Measurements from ENCODE around the gene UQCC2.

The UQCC2 gene

DNA sequence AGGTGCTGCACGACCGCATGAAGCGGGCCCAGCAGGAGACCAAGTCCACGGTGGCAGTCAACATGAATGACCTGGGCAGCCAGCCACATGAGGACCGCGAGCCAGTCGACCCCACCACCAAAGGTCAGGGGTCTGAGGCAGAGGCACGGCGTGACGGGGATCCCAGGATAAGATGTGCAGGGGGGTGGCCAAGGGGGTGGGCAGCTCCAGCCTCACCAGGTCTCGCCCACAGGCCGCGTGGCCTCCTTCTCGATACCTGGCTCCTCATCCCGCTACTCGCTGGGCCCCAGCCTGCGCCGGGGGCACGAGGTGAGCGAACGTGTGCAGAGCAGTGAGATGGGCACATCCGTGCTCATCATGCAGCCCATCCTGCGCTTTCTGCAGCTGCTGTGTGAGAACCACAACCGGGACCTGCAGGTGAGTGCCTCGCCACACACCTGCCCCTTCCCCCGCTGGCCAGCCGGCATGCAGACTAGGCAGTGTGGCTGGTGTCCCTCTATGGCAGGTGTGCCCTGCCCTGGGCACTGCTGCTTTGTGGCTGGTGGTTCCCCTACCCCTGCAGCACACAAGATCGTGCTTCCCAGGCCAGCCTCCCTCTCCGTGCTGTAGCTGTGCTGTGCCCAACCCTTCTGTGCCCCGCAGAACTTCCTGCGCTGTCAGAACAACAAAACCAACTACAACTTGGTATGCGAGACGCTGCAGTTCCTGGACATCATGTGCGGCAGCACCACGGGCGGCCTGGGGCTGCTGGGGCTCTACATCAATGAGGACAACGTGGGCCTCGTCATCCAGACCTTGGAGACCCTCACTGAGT, 25.9 kb downstream of the UQCC2 start:
- DNase-seq (ENCODE audit: low spot score in 2 of 2), result no peak
- no peak for ATAC-seq (replicated peaks; ENCODE audit: extremely low read depth, poor library complexity, severe bottlenecking)
- Mint-ChIP-seq H3K27me3 (no peaks in the 10 kb centered on the region), H3K36me3 (ENCODE audit: insufficient read depth) (peaks cover 36% of the 10 kb centered on the region), H3K4me3 (no peak overlapping the region), H3K27ac (ENCODE audit: low read depth) (peak overlapping the region; percentile 55), H3K4me1 (no peaks in the 10 kb centered on the region), H3K9me3 (no peaks in the 10 kb centered on the region)

DNA sequence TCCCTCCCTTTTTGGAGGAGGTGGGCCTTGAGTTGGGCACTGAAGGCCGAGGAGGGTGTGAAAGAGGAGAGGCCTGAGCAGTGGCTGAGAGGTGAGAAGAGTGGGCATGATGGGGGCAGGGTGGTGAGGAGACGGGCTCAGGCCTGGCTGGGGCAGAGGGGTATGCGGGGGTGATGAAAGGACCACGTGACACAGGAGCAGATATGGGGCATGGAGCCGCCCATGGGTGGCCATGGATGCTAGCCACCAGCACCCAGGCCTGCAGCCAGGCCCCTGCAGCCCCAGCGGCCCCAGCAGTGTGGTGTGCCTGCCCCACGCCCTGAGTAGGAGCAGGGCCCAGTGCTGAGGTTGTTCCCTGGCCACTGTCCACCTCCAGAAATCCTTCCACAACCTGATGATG, 26.5 kb downstream of the UQCC2 start:
- no peaks in the 10 kb centered on the region for H3K9me3 Mint-ChIP-seq
- no peaks in the 10 kb centered on the region for H3K4me1 Mint-ChIP-seq
- no peak for ATAC-seq (replicated peaks; ENCODE audit: extremely low read depth, poor library complexity, severe bottlenecking)
- H3K27me3 Mint-ChIP-seq, result no peaks in the 10 kb centered on the region
- peak overlapping the region; percentile 55 for H3K27ac Mint-ChIP-seq (ENCODE audit: low read depth)
- no peak overlapping the region for H3K4me3 Mint-ChIP-seq
- DNase-seq (ENCODE audit: low spot score in 2 of 2), result no peak
- H3K36me3 Mint-ChIP-seq (ENCODE audit: insufficient read depth), result peaks cover 40% of the 10 kb centered on the region

DNA sequence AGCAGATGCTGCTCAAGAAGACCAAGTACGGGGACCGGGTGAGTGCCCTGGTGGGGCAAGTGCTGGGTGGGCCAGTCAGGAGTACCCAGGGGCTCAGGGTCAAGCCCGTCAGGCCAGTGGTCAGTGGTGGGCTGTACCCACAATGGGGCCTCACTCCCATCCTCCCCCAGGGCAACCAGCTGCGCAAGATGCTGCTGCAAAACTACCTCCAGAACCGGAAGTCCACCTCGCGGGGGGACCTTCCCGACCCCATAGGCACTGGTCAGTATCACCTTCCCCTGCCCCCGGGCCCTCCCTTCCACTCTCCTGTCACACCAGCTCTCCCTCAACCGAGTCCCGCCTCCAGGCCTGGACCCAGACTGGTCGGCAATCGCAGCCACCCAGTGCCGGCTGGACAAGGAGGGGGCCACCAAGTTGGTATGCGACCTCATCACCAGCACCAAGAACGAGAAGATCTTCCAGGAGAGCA, 27.0 kb downstream of the UQCC2 start:
- peaks cover 38% of the 10 kb centered on the region for H3K36me3 Mint-ChIP-seq (ENCODE audit: insufficient read depth)
- no peaks in the 10 kb centered on the region for H3K27me3 Mint-ChIP-seq
- DNase-seq (ENCODE audit: low spot score in 2 of 2) (no peak), ATAC-seq (replicated peaks; ENCODE audit: extremely low read depth, poor library complexity, severe bottlenecking) (no peak)
- H3K9me3 Mint-ChIP-seq, result no peaks in the 10 kb centered on the region
- H3K4me3 Mint-ChIP-seq, result no peak overlapping the region
- peak overlapping the region; percentile 55 for H3K27ac Mint-ChIP-seq (ENCODE audit: low read depth)
- no peaks in the 10 kb centered on the region for H3K4me1 Mint-ChIP-seq

DNA sequence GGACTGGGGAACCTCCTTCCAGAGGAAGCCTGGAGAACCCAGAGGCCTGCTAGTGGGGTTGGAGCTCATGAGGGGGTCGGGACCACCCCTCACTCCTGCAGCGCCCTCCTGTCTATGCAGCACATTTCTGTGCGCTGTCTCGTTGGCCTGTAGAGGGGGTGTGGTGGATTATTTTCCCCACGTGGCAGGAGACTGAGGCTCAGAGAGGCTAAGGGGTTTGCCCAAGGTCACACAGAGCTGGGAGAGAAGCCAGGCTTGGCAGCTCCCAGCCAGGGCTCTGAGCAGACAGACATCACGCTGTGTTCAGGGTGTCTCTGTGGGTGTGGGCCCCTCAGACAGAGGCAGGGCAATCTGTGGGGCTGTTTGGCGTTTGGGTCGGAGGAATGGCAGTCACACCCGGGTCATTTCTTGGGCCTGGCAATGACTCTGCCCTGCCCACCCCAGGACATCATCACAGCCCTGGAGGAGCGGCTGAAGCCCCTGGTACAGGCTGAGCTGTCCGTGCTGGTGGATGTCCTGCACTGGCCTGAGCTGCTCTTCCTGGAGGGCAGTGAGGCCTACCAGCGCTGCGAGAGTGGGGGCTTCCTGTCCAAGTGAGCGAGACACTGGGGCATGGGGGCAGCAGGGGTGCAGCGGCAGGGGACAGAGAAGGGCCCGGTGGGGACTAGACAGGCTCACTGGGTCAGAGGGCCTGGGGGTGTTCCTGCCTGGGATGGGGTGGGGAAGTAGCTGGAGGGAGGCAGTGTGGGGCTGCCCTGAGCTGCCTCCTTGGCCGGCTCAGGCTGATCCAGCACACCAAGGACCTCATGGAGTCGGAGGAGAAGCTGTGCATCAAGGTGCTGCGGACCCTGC, 27.7 kb downstream of the UQCC2 start:
- no peaks in the 10 kb centered on the region for H3K4me1 Mint-ChIP-seq
- no peak overlapping the region for H3K4me3 Mint-ChIP-seq
- DNase-seq (ENCODE audit: low spot score in 2 of 2) (no peak), ATAC-seq (replicated peaks; ENCODE audit: extremely low read depth, poor library complexity, severe bottlenecking) (no peak)
- H3K27ac Mint-ChIP-seq (ENCODE audit: low read depth), result peak overlapping the region; percentile 46
- no peaks in the 10 kb centered on the region for H3K9me3 Mint-ChIP-seq
- H3K27me3 Mint-ChIP-seq, result no peaks in the 10 kb centered on the region
- H3K36me3 Mint-ChIP-seq (ENCODE audit: insufficient read depth), result peaks cover 40% of the 10 kb centered on the region

DNA sequence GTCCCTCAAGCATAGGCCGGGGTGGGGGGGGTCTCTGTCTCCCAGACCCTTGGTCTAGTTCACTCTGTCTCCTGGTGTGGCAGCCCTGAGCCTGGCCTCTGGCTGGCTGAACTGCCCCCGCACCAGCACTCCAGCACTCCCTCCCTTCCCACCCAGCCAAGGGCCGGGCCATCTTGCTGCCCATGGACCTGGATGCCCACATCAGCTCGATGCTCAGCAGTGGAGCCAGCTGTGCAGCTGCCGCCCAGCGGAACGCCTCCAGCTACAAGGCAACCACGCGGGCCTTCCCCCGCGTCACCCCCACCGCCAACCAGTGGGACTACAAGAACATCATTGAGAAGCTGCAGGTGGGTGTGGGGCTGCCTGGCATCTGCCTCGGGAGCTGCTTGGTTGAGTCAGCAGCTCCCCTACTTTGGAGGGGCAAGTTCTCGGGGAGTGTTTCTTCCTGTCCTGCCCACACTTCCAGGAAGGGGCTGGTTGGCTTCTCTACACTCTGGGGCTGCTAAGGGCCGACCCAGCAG, 28.4 kb downstream of the UQCC2 start:
- Mint-ChIP-seq H3K9me3 (no peaks in the 10 kb centered on the region), H3K4me1 (no peaks in the 10 kb centered on the region), H3K4me3 (no peak overlapping the region), H3K36me3 (ENCODE audit: insufficient read depth) (peaks cover 46% of the 10 kb centered on the region), H3K27ac (ENCODE audit: low read depth) (peak overlapping the region; percentile 46), H3K27me3 (no peaks in the 10 kb centered on the region)
- ATAC-seq (replicated peaks; ENCODE audit: extremely low read depth, poor library complexity, severe bottlenecking) (peak; percentile 32), DNase-seq (ENCODE audit: low spot score in 2 of 2) (no peak)

DNA sequence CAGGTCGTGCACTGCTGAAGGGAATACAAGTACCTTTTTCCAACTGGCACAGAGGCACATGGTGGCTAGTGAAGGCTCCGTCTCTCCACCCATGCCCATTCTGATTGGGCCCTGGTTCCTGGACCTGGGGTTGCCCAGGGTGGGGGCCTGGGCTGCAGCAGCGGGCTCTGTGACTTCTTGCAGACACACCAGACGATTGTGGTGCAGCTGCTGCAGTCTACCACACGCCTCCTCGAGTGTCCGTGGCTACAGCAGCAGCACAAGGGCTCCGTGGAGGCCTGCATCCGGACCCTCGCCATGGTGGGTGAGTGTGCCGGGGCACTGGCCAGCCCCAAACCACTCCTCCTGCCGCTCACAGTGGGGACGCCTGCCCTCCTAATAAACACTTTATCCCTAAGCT, 29.2 kb downstream of the UQCC2 start:
- Mint-ChIP-seq H3K27ac (ENCODE audit: low read depth) (no peak overlapping the region), H3K4me3 (no peak overlapping the region), H3K36me3 (ENCODE audit: insufficient read depth) (peaks cover 46% of the 10 kb centered on the region), H3K9me3 (no peaks in the 10 kb centered on the region), H3K27me3 (no peaks in the 10 kb centered on the region), H3K4me1 (no peaks in the 10 kb centered on the region)
- ATAC-seq (replicated peaks; ENCODE audit: extremely low read depth, poor library complexity, severe bottlenecking) (no peak), DNase-seq (ENCODE audit: low spot score in 2 of 2) (no peak)

DNA sequence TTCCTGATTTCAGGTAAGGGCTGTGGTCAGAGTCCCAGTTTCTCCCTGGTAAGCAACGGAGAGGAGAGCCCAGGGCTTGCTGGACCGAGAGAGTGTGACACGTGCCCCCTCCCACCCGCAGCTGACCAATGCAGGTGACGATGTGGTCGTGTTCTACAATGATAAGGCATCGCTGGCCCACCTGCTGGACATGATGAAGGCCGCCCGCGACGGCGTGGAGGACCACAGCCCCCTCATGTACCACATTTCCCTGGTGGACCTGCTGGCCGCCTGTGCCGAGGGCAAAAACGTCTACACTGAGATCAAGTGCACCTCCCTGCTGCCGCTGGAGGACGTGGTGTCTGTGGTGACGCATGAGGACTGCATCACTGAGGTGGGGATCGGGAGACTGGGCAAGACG, 31.7 kb downstream of the UQCC2 start:
- Mint-ChIP-seq H3K4me3 (no peak overlapping the region), H3K27ac (ENCODE audit: low read depth) (no peak overlapping the region), H3K9me3 (no peaks in the 10 kb centered on the region), H3K36me3 (ENCODE audit: insufficient read depth) (peaks cover 39% of the 10 kb centered on the region), H3K4me1 (no peaks in the 10 kb centered on the region), H3K27me3 (no peaks in the 10 kb centered on the region)
- DNase-seq (ENCODE audit: low spot score in 2 of 2) (no peak), ATAC-seq (replicated peaks; ENCODE audit: extremely low read depth, poor library complexity, severe bottlenecking) (no peak)

DNA sequence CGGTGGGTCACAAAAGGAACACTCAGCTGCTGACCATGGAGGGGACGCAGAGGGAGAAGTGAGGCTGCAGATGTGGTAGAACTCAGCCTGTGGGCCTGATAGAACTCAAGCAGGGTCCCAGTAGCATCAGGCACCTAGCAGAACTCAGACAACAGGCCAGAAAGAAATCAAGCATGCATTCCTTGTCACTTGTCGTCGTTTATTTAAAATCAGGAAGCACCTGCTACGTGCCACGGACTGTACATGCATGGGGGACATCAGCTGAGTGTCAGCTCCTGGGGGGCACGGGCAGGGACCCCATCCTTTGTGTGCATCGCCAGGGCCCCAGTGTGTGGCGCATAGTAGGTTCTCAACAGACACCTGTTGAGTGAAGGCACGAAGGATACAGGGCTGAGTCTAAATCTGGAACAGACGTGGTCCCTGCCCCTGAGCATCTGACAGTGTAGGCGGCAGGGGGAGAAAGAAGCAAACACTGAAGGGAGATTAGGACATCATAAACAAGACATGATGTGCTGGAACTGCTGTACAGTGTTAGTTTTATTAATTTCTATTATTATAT, 32.5 kb downstream of the UQCC2 start:
- Mint-ChIP-seq H3K27me3 (no peaks in the 10 kb centered on the region), H3K27ac (ENCODE audit: low read depth) (peak overlapping the region; percentile 4), H3K9me3 (no peaks in the 10 kb centered on the region), H3K4me3 (no peak overlapping the region), H3K4me1 (no peaks in the 10 kb centered on the region), H3K36me3 (ENCODE audit: insufficient read depth) (peaks cover 38% of the 10 kb centered on the region)
- no peak for ATAC-seq (replicated peaks; ENCODE audit: extremely low read depth, poor library complexity, severe bottlenecking)
- no peak for DNase-seq (ENCODE audit: low spot score in 2 of 2)

DNA sequence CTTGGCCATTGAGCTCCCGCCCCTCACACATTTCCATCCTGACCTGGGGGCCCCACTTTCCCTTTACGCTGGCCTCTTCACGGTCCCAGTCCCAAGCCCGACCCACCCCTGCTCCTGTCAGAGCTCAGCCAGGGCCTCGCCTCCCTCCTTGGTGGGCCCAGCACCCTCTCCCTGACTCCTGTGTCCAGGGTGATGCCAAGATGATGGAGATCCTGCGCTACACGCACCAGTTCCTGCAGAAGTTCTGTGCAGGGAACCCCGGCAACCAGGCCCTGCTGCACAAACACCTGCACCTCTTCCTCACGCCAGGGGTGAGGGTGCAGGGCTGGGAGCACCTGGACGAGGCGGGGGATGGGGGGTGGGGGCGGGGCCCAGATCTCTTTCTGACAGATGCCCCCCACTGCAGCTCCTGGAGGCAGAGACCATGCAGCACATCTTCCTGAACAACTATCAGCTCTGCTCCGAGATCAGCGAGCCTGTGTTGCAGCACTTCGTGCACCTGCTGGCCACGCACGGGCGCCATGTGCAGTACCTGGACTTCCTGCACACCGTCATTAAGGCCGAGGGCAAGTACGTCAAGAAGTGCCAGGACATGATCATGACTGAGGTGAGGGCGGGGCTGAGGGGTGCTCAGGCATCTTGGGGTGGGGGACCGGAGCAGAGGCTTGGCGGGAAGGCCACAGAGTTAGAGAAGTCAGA, 33.1 kb downstream of the UQCC2 start:
- DNase-seq (ENCODE audit: low spot score in 2 of 2) (no peak), ATAC-seq (replicated peaks; ENCODE audit: extremely low read depth, poor library complexity, severe bottlenecking) (no peak)
- H3K4me1 Mint-ChIP-seq, result no peaks in the 10 kb centered on the region
- H3K36me3 Mint-ChIP-seq (ENCODE audit: insufficient read depth), result peaks cover 39% of the 10 kb centered on the region
- H3K9me3 Mint-ChIP-seq, result no peaks in the 10 kb centered on the region
- H3K27me3 Mint-ChIP-seq, result no peaks in the 10 kb centered on the region
- peak overlapping the region; percentile 4 for H3K27ac Mint-ChIP-seq (ENCODE audit: low read depth)
- no peak overlapping the region for H3K4me3 Mint-ChIP-seq

DNA sequence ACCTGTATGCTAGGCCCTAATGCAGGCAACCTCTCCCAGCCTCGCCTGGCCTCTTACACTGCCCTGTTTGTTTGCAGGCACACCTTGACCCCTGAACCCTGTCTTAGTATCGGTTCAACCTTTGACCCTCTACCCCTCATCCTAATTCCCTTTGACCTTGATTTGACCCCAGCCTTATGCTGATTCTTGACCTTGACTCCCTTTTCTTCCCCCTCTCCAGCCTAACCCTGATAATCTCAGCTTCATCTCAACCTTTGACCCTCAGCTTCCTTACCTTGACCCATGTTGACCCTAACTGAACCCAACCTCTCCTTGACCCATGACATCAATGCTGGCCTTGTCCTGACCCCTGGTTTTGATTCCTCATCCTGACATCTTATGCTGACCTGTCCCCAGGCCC, 33.8 kb downstream of the UQCC2 start:
- H3K9me3 Mint-ChIP-seq, result no peaks in the 10 kb centered on the region
- no peak for DNase-seq (ENCODE audit: low spot score in 2 of 2)
- no peaks in the 10 kb centered on the region for H3K4me1 Mint-ChIP-seq
- H3K27ac Mint-ChIP-seq (ENCODE audit: low read depth), result peak overlapping the region; percentile 4
- ATAC-seq (replicated peaks; ENCODE audit: extremely low read depth, poor library complexity, severe bottlenecking), result no peak
- H3K27me3 Mint-ChIP-seq, result no peaks in the 10 kb centered on the region
- peaks cover 38% of the 10 kb centered on the region for H3K36me3 Mint-ChIP-seq (ENCODE audit: insufficient read depth)
- no peak overlapping the region for H3K4me3 Mint-ChIP-seq

DNA sequence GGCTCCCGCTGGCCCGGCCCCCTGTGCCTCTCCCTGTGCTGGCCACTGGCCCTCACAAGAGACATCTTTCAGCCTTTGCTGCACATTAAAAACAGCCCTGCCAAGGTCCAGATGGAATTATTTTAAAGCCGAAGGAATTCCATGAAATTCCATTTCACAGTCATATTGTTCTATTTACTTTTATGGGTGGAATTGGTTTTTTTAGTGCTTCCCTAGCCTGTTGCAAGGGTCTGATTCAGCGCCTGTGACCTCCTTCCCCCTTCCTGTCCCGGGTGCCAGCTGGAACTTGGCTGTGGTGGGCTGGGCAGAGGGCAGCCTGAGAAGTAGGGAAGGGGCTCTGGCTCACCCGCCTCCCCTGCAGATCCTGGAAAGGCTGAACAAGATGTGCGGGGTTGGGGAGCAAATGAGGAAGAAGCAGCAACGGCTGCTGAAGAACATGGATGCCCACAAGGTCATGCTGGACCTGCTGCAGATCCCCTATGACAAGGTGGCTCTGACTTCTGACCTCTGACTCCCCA, 34.3 kb downstream of the UQCC2 start:
- Mint-ChIP-seq H3K4me3 (no peak overlapping the region), H3K27me3 (no peaks in the 10 kb centered on the region), H3K4me1 (no peaks in the 10 kb centered on the region), H3K36me3 (ENCODE audit: insufficient read depth) (peaks cover 33% of the 10 kb centered on the region), H3K9me3 (no peaks in the 10 kb centered on the region), H3K27ac (ENCODE audit: low read depth) (no peak overlapping the region)
- no peak for ATAC-seq (replicated peaks; ENCODE audit: extremely low read depth, poor library complexity, severe bottlenecking)
- no peak for DNase-seq (ENCODE audit: low spot score in 2 of 2)
